IPS DF 6.9 (cell line): ENCODE data around the gene PSAPL1.

Experiments
- DNase-seq: peaks from one replicate; pipeline ENCODE4 v3.0.0-alpha.2; 2013; ENCODE audit warnings: low read depth, low spot score
- H3K27ac ChIP-seq: one replicate; pipeline ENCODE4 v1.5.1; 2013; ENCODE audit warnings: low read length, control low read depth
- H3K27me3 ChIP-seq: 2 replicates; pipeline ENCODE4 v1.6.1; 2013; ENCODE audit warnings: mild to moderate bottlenecking, low read length; ENCODE audit not compliant: control insufficient read depth, insufficient read depth
- H3K36me3 ChIP-seq: 2 replicates; pipeline ENCODE4 v1.6.1; 2013; ENCODE audit warnings: low read length; ENCODE audit not compliant: control insufficient read depth, insufficient read depth
- H3K4me1 ChIP-seq: 2 replicates; pipeline ENCODE4 v1.6.1; 2013; ENCODE audit warnings: low read length; ENCODE audit not compliant: control insufficient read depth, insufficient read depth
- H3K4me3 ChIP-seq: 2 replicates; pipeline ENCODE4 v1.5.1; 2013; ENCODE audit warnings: mild to moderate bottlenecking, low read length
- H3K9me3 ChIP-seq: 2 replicates; pipeline ENCODE4 v1.6.1; 2013; ENCODE audit warnings: low read length, inconsistent platforms; ENCODE audit not compliant: control insufficient read depth, insufficient read depth
- WGBS: extraction: QIAGEN DNeasy Blood & Tissue Kit; methylation state at CpG from one replicate; pipeline ENCODE4 v1.1.7; 2013; ENCODE audit warnings: mixed read lengths, missing lambda C conversion rate; ENCODE audit not compliant: insufficient read length, insufficient coverage; 5-methylcytosine and 5-hydroxymethylcytosine counted together

PSAPL1 gene

DNA sequence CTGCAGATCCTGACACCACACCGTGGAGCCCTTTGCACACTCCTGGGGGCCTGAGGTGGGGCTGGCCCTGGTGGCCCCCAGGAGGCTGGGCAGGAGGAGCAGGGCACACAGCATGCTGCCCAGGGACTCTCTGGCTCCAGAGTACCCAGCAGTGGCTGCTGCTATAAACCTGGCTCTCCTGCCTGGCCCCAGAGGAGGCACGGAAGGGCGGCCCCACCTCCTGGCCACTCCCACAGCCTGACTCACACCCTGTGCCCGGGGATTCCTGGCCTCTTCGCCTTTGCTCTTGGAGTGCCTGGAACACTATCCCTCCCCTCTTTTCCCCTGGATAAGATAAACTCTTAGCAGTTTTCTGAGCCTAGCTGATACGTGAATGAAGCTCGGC is at the start of gene PSAPL1:
Gene PSAPL1, minus strand, starts transcription at position 165 of the 385 bp plus-strand sequence. Its CDS starts 51 bp downstream, at position 114.
- Histone ChIP-seq H3K4me1 (peaks cover 6% of the 10 kb centered on the region), H3K36me3 (no peaks in the 10 kb centered on the region), H3K27ac (no peak within 1 kb of the TSS), H3K4me3 (no peak within 1 kb of the TSS), H3K9me3 (no peaks in the 10 kb centered on the region), H3K27me3 (no peaks in the 10 kb centered on the region)
- WGBS, result no CpG with 5 or more reads among the region's 7 CpGs
- no peak for DNase-seq

DNA sequence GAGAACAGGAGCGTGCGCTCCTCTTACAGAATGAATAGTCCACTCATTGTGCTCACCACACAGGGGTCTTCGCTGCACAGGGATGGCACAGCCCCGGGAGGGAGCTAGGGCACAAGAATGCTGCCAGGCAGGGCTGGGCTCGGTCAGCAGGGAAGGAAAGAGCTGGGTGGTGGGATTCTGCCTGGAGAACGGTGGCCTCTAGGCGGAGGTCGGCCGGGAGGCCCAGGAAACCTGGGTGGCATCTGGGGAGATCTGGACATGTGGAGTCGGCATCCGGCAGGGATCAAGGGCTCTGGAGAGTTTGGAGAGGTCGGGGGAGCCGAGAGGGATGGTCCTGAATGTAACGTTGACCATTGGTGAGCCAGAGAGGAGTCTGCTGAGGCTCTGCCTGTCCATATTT is 46.5 kb upstream of the PSAPL1 start:
- no peaks in the 10 kb centered on the region for H3K27me3 ChIP-seq
- WGBS, result no CpG with 5 or more reads among the region's 14 CpGs

GRCh38 chr4:7480423-7480822 is 45.7 kb upstream of the PSAPL1 start:
- Histone ChIP-seq H3K4me3 (no peak overlapping the region), H3K27me3 (no peaks in the 10 kb centered on the region), H3K27ac (no peak overlapping the region), H3K36me3 (no peaks in the 10 kb centered on the region), H3K9me3 (no peaks in the 10 kb centered on the region), H3K4me1 (no peaks in the 10 kb centered on the region)
- DNase-seq, result no peak
- no CpG with 5 or more reads among the region's 16 CpGs for WGBS

More for the DNA sequence above, 46.5 kb upstream of the PSAPL1 start:
- H3K4me1 ChIP-seq, result no peaks in the 10 kb centered on the region
- no peaks in the 10 kb centered on the region for H3K9me3 ChIP-seq
- H3K27ac ChIP-seq, result no peak overlapping the region
- H3K36me3 ChIP-seq, result no peaks in the 10 kb centered on the region
- no peak for DNase-seq
- no peak overlapping the region for H3K4me3 ChIP-seq

GRCh38 chr4:7478665-7479064 is 43.9 kb upstream of the PSAPL1 start:
- H3K9me3 ChIP-seq, result no peaks in the 10 kb centered on the region
- no peak overlapping the region for H3K4me3 ChIP-seq
- no peaks in the 10 kb centered on the region for H3K27me3 ChIP-seq
- H3K27ac ChIP-seq, result no peak overlapping the region
- DNase-seq, result no peak
- WGBS, result no CpG with 5 or more reads among the region's 11 CpGs
- H3K36me3 ChIP-seq, result no peaks in the 10 kb centered on the region
- H3K4me1 ChIP-seq, result no peaks in the 10 kb centered on the region

DNA sequence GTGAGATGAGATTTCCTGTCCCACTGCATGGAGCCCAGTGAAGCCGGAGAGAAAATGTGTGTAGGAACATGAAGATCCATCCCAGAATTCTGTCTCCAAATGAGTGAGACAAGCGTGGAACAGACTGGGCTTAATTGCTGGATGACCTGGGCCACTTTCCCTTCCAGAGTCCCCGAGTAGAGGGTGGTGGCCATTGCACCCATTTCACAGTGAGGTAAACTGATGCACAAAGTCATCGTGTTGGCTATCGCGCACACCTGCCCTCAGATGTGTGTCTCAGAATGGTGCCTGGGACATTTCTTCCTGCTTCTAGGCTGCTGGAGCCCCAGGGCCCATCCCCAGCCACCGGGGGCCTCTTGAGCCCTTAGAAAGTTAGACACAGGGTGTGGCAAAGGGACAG is 43.0 kb upstream of the PSAPL1 start:
- H3K36me3 ChIP-seq, result no peaks in the 10 kb centered on the region
- DNase-seq, result no peak
- H3K4me1 ChIP-seq, result no peaks in the 10 kb centered on the region
- H3K9me3 ChIP-seq, result no peaks in the 10 kb centered on the region
- H3K27ac ChIP-seq, result no peak overlapping the region
- H3K27me3 ChIP-seq, result no peaks in the 10 kb centered on the region
- H3K4me3 ChIP-seq, result no peak overlapping the region
- no CpG with 5 or more reads among the region's 7 CpGs for WGBS

DNA sequence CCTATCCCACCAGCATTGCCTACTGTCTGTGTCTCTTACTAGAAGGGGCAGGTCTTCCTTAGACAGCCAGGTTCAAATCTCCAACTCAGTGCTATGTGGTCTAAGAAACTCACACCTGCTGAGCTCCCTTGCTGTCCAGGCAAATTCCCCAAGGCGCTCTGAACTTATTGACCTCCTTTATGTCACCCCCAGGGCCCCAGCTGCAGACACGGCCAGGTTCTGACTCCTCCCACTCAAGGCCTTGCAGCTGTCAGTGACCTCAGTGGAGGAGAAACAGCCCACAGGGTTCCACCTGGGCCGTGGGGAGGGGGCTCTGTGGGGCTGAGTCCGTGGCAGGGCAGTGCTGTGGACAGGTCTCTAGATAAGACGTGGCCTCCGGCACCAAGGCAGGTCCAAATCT is 42.1 kb upstream of the PSAPL1 start:
- Histone ChIP-seq H3K36me3 (no peaks in the 10 kb centered on the region), H3K27ac (no peak overlapping the region), H3K9me3 (no peaks in the 10 kb centered on the region), H3K27me3 (no peaks in the 10 kb centered on the region), H3K4me3 (no peak overlapping the region), H3K4me1 (peaks cover 2% of the 10 kb centered on the region; the same call in 1 of the 2 replicates)
- no CpG with 5 or more reads among the region's 6 CpGs for WGBS
- no peak for DNase-seq

GRCh38 chr4:7475207-7475606 is 40.5 kb upstream of the PSAPL1 start:
- no CpG with 5 or more reads among the region's 5 CpGs for WGBS
- Histone ChIP-seq H3K36me3 (no peaks in the 10 kb centered on the region), H3K27ac (no peak overlapping the region), H3K9me3 (no peaks in the 10 kb centered on the region), H3K4me3 (no peak overlapping the region), H3K4me1 (peaks cover 2% of the 10 kb centered on the region; the same call in 1 of the 2 replicates), H3K27me3 (no peaks in the 10 kb centered on the region)
- DNase-seq, result no peak

DNA sequence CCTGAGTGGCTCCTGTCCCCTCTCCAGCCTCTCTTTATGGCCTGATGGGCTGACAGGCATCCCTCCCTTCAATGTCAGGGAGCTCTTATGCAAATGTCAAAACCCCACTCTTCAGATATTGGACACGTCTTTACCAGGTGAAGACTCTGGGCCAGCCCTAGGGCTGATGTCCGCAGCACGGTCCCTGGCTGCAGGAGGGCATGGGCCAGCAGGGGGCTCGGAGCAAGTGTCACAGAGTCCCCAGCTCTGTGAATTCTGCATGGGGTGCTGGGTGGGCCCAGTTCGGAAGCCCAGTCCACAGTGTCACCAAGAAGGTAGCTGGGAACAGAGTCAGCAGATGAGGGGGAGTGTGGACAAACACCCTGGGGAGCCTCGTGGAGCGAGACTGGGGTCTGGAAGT is 39.6 kb upstream of the PSAPL1 start:
- H3K4me1 ChIP-seq, result peaks cover 2% of the 10 kb centered on the region; the same call in 1 of the 2 replicates
- no peaks in the 10 kb centered on the region for H3K27me3 ChIP-seq
- no CpG with 5 or more reads among the region's 7 CpGs for WGBS
- H3K27ac ChIP-seq, result no peak overlapping the region
- DNase-seq, result no peak
- no peaks in the 10 kb centered on the region for H3K9me3 ChIP-seq
- no peaks in the 10 kb centered on the region for H3K36me3 ChIP-seq
- H3K4me3 ChIP-seq, result no peak overlapping the region

GRCh38 chr4:7473081-7473480 is 38.4 kb upstream of the PSAPL1 start:
- Histone ChIP-seq H3K27me3 (no peaks in the 10 kb centered on the region), H3K4me3 (no peak overlapping the region), H3K9me3 (no peaks in the 10 kb centered on the region), H3K36me3 (no peaks in the 10 kb centered on the region), H3K27ac (no peak overlapping the region), H3K4me1 (peaks cover 2% of the 10 kb centered on the region; the same call in 1 of the 2 replicates)
- whole genome bisulfite sequencing, result no CpG with 5 or more reads among the region's 10 CpGs
- no peak for DNase-seq

GRCh38 chr4:7472442-7473013 is 37.8 kb upstream of the PSAPL1 start:
- Histone ChIP-seq H3K9me3 (no peaks in the 10 kb centered on the region), H3K4me3 (no peak overlapping the region), H3K4me1 (peaks cover 2% of the 10 kb centered on the region; the same call in 1 of the 2 replicates), H3K36me3 (no peaks in the 10 kb centered on the region), H3K27me3 (no peaks in the 10 kb centered on the region), H3K27ac (no peak overlapping the region)
- no CpG with 5 or more reads among the region's 19 CpGs for WGBS
- DNase-seq, result no peak

DNA sequence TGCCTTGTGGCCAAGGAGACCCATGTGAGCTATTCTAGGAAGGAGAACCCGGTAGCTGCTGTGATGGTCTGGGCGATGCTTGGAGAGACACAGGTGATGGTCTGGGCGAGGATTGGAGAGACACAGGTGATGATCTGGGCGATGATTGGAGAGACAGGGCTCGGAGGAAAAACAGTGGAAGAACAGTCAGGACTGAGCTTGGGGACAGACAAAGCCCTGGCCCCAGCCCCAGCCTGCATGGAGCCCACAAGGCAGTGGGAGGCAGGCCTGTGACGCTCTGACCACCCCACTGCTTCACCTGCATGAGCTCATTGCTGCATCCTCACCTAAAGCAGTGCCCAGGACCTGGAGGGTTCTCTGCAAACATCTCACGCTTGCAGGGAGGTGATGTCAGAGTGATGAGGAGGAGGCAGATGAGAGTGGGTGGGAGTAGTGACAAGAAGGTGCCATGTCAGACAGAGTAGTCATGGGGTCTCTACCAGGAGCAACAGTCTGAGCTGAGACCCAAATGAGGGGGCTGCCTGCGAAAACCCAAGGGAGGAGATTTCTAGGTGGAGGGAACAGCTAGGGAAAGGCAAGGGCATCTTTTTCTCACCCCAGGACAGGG is 35.9 kb upstream of the PSAPL1 start:
- Histone ChIP-seq H3K4me1 (peaks cover 2% of the 10 kb centered on the region; the same call in 1 of the 2 replicates), H3K27ac (no peak overlapping the region), H3K4me3 (no peak overlapping the region), H3K27me3 (no peaks in the 10 kb centered on the region), H3K9me3 (no peaks in the 10 kb centered on the region), H3K36me3 (no peaks in the 10 kb centered on the region)
- DNase-seq, result no peak
- no CpG with 5 or more reads among the region's 8 CpGs for WGBS
